ENCODE results near the gene DCUN1D3.

DCUN1D3 gene

GRCh38 chr16:20918486-20919239, 18.5 kb upstream of the DCUN1D3 start:
- no peak for DNase-seq (ENCODE audit: low read depth in 2 of 2)

GRCh38 chr16:20916942-20917341, 16.8 kb upstream of the DCUN1D3 start:
- no peak for DNase-seq (ENCODE audit: low read depth in 2 of 2)

GRCh38 chr16:20916289-20916688, 16.1 kb upstream of the DCUN1D3 start:
- no peak for DNase-seq (ENCODE audit: low read depth in 2 of 2)

- DNase-seq (ENCODE audit: low read depth in 2 of 2), result no peak
Observed at GRCh38 chr16:20911361-20911760, 11.2 kb upstream of the DCUN1D3 start.

- no peak for DNase-seq (ENCODE audit: low read depth in 2 of 2)
Observed at GRCh38 chr16:20910781-20911321, 10.7 kb upstream of the DCUN1D3 start.

GRCh38 chr16:20906341-20907255, 6.4 kb upstream of the DCUN1D3 start:
- DNase-seq (ENCODE audit: low read depth in 2 of 2), result no peak

GRCh38 chr16:20905576-20905975, 5.4 kb upstream of the DCUN1D3 start:
- no peak for DNase-seq (ENCODE audit: low read depth in 2 of 2)

GRCh38 chr16:20904507-20905081, 4.4 kb upstream of the DCUN1D3 start:
- DNase-seq (ENCODE audit: low read depth in 2 of 2), result no peak

GRCh38 chr16:20903899-20904506, 3.8 kb upstream of the DCUN1D3 start:
- no peak for DNase-seq (ENCODE audit: low read depth in 2 of 2)

- no peak for DNase-seq (ENCODE audit: low read depth in 2 of 2)
Observed at GRCh38 chr16:20903116-20903898, 3.1 kb upstream of the DCUN1D3 start.

GRCh38 chr16:20902426-20902825, 2.3 kb upstream of the DCUN1D3 start:
- DNase-seq (ENCODE audit: low read depth in 2 of 2), result no peak

GRCh38 chr16:20901436-20902112, 1.4 kb upstream of the DCUN1D3 start:
- DNase-seq (ENCODE audit: low read depth in 2 of 2), result no peak

- no peak for DNase-seq (ENCODE audit: low read depth in 2 of 2)
Observed at GRCh38 chr16:20901068-20901435, 894 bp upstream of the DCUN1D3 start.

- no peak for DNase-seq (ENCODE audit: low read depth in 2 of 2)
Observed at GRCh38 chr16:20899477-20900298, 470 bp downstream of the DCUN1D3 start.

- DNase-seq (ENCODE audit: low read depth in 2 of 2), result no peak
Observed at GRCh38 chr16:20899071-20899470, 1.1 kb downstream of the DCUN1D3 start.

GRCh38 chr16:20897922-20898321, 2.2 kb downstream of the DCUN1D3 start:
- DNase-seq (ENCODE audit: low read depth in 2 of 2), result no peak

GRCh38 chr16:20897253-20897897, 2.8 kb downstream of the DCUN1D3 start:
- no peak for DNase-seq (ENCODE audit: low read depth in 2 of 2)

- DNase-seq (ENCODE audit: low read depth in 2 of 2), result no peak
Observed at GRCh38 chr16:20894388-20894787, 5.8 kb downstream of the DCUN1D3 start.

GRCh38 chr16:20889625-20890275, 10.4 kb downstream of the DCUN1D3 start:
- DNase-seq (ENCODE audit: low read depth in 2 of 2), result no peak

Measured in stimulated activated CD8-positive, alpha-beta memory T cell treated with anti-CD3 and anti-CD28 coated beads, Interleukin-7, amount 100 ng/mL, for 1 hour (primary cell).